Retinal pigment epithelial cell (primary cell): Measurements from ENCODE around the gene PKIB.

Experiments
- DNase-seq: peaks from one replicate; pipeline ENCODE4 v3.0.0-alpha.2; 2010; ENCODE audit warnings: low read depth
- H3K4me3 ChIP-seq: 2 replicates; pipeline ENCODE4 v1.5.1; 2011; ENCODE audit warnings: mild to moderate bottlenecking, low read length, control low read depth, moderate library complexity
- CTCF ChIP-seq: conservative IDR thresholded peaks from 2 replicates; pipeline ENCODE4 v1.5.1; 2011; ENCODE audit warnings: low read depth, low read length, control low read depth, inconsistent platforms

Gene PKIB

DNA sequence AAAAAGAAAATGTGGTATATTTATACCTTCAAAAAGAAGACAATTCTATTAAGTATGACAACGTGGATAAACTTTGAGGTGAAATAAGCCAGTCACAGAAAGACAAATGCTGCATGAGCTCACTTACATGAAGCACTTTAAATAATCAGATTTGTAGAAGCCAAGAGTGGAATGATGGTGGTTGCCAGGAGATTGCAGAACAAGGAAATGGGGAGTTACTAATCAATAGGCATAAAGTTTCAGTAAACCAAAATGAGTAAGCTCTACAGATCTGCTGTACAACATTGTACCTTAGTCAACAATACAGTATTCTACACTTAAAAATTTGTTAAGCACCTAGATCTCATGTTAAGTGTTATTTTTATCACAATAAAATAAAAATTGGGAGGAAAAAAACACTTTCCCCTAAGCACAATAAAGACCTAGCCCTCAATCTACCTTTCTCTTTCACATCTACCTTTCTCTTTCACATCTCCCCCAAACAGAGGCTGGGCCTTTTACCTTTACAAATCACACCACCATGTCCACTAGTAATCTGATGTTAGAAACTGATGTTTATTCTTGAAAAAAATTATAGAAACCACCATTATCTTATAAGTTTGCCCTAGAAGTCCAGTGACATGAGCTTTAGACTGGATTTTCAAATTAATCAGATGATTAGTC lies 73.9 kb downstream of the PKIB start:
- no peak for DNase-seq
- TF ChIP-seq CTCF = no peak
- H3K4me3 ChIP-seq = no peak overlapping the region

GRCh38 chr6:122692175-122692598 lies 82.0 kb downstream of the PKIB start:
- TF ChIP-seq CTCF = no peak
- H3K4me3 ChIP-seq = no peak overlapping the region
- DNase-seq = no peak

DNA sequence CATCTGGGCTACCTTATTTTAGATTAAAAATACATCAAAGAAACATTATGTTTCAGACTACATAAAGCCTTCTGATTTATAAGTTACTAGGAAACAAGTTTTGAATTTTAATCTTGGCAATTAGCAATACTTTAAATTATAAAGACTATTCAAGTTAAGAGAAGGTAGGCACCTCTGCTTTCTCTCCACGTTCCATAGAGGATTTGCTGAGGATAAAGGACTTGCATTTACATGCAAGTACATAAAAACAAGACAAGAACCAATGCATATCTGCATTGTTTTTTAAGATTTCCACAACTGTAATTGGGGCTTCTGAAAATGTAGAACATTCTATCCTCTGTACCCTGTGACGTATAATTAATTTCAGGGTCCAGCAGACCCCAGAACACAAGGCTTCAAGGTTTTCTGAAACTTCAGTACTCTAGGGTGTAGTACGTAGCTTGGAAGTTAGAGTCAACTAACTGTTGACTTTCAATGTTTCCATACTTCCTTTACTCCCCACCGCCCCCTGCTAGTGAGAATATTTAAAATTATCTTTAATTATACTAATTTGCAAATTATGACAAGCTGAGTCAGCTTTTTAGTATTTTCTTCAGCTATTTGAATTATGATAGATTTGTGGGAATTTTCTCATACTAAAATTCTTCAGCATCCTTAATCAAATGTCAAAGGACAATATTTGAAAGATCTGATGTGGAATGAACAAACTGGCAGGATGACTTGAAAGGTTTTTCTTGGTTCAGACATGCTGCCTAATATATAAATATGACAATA lies 82.8 kb downstream of the PKIB start:
- no peak overlapping the region for H3K4me3 ChIP-seq
- DNase-seq = no peak
- TF ChIP-seq CTCF = no peak

DNA sequence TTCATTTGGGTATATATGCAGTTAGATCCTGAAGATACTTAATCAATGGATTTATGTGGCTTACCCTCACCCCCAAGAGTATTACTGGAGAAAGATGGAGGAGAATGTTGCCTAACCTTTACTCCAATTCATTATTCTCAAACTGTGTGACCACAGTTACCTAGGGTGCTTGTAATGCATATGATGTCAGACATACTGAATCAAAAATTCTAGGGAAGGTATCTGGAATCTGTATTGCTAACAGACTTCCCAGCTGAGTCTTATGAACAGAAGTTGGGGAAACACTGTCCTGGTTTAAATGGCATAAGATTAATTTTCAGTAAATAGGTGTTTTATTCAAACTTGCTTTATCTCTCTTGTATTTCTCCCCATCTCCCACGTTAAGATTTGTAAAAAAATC lies 83.9 kb downstream of the PKIB start:
- H3K4me3 ChIP-seq = no peak overlapping the region
- no peak for TF ChIP-seq CTCF
- DNase-seq = no peak

GRCh38 chr6:122694602-122695001 lies 84.4 kb downstream of the PKIB start:
- H3K4me3 ChIP-seq = no peak overlapping the region
- DNase-seq = no peak
- TF ChIP-seq CTCF = no peak

GRCh38 chr6:122695188-122695587 lies 85.0 kb downstream of the PKIB start:
- H3K4me3 ChIP-seq = no peak overlapping the region
- TF ChIP-seq CTCF = no peak
- no peak for DNase-seq

DNA sequence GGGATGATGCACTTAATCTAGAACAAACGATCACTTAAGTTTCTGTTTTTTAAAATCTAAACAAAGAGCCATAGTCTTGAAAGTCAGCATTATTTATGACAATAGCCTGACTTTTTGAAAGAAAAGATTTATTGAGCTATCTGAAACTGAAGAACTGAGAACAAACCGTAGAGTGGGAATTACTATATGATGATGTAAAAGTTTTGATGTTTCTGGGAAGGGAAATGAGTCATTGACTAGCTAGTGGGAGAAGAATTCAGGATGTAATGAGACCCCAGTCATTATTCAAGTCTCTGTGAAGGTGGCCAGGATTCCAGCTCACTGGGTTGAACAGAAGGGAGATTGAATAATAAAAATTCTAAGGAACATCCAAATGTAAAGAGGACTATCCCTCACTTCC lies 85.9 kb downstream of the PKIB start:
- no peak overlapping the region for H3K4me3 ChIP-seq
- TF ChIP-seq CTCF = no peak
- peak; percentile 34 for DNase-seq
